ENCODE data around the gene SYT12.

DNA sequence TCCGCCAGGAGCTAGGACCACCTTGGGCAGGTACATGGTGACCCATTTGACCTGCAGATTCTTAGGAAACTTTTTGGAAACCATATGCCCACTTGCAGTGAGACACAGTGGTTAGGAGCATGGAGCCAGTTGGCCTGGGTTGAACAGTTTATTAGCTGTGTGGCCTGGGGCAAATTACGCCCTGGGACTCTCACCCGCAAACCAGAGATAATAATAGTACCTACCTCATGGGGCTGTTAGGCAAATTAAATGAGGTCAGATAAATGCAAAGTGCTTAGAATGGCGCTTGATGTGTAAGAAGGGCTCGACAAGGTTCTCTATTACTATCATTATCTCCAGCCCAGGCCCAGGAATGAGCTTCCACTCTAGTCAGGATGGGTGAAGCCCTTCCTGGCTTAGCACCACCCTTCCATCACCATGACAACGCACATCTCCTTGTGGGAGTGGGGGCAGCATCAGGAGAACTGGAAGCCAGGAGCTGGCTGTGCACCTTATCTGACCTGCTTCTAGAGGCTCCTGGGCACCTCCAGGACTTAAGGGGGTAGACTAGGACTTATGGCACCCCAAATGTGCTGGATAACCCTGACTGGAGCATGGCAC is 5.1 kb downstream of the SYT12 start:
- TF ChIP-seq POLR2A (IDR thresholded peaks at IDR 0.05; ENCODE audit: low read depth, low read length): no peak
- no peak for TF ChIP-seq MXI1 (IDR thresholded peaks at IDR 0.05; ENCODE audit: borderline replicate concordance, low read depth, low read length)
- no peak for TF ChIP-seq CTCF (conservative IDR thresholded peaks at IDR 0.05; ENCODE audit: low read depth, low read length)
- no peak for TF ChIP-seq RCOR1 (IDR thresholded peaks at IDR 0.05; ENCODE audit: insufficient replicate concordance, low read length)
- no peak for TF ChIP-seq RAD21 (IDR thresholded peaks at IDR 0.05; ENCODE audit: low read length)
- no peak for TF ChIP-seq FOS (IDR thresholded peaks at IDR 0.05; ENCODE audit: low read depth, low read length)
- TF ChIP-seq, protein P1, sequence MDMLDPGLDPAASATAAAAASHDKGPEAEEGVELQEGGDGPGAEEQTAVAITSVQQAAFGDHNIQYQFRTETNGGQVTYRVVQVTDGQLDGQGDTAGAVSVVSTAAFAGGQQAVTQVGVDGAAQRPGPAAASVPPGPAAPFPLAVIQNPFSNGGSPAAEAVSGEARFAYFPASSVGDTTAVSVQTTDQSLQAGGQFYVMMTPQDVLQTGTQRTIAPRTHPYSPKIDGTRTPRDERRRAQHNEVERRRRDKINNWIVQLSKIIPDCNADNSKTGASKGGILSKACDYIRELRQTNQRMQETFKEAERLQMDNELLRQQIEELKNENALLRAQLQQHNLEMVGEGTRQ (IDR thresholded peaks at IDR 0.05; ENCODE audit: low read depth, low read length): no peak
- no peak for TF ChIP-seq SMC3 (IDR thresholded peaks at IDR 0.05; ENCODE audit: low read depth, low read length)
